Ovary (tissue), 9 donors: ENCODE measurements around the gene PRRT3. TPM values are rescaled to one million over a fixed set of nuclear protein-coding genes. Genes with fewer than 3 reads are reported as not detected.

ENCODE experiments used
- DNase-seq, 5 donors: peaks; one replicate each; pipeline ENCODE4 v3.0.0-alpha.2; 2019 to 2020
- H3K27ac ChIP-seq, 2 donors: fragments of 200-600 bp; one replicate each; pipeline versions ENCODE4 v1.5.1 to v1.8.0; 2019 to 2022
- H3K27me3 ChIP-seq: fragments of 200-600 bp; one replicate; pipeline ENCODE4 v1.8.0; 2022
- H3K36me3 ChIP-seq: fragments of 200-600 bp; sonication (generic); one replicate; pipeline ENCODE4 v1.5.1; 2019
- H3K4me1 ChIP-seq: one replicate; pipeline ENCODE4 v1.8.1; 2013; ENCODE audit warnings: mild to moderate bottlenecking, moderate library complexity; ENCODE audit not compliant: insufficient read depth
- H3K4me3 ChIP-seq: fragments of 200-600 bp; sonication (generic); one replicate; pipeline ENCODE4 v1.5.1; 2017
- H3K9me3 ChIP-seq, 2 donors: fragments of 200-600 bp in 1 of 2; sonication (generic) in 1 of 2; one replicate each; pipeline versions ENCODE4 v1.5.1 to v1.8.1; 2013 to 2019; ENCODE audit warnings: mild to moderate bottlenecking in 1 of 2, moderate library complexity in 1 of 2
- EP300 ChIP-seq: sonication (generic); formaldehyde crosslinking; IDR thresholded peaks from one replicate; pipeline ENCODE4 v1.6.1; 2017; ENCODE audit warnings: antibody characterized with exemption
- POLR2A ChIP-seq: fragments of 450-650 bp; IDR thresholded peaks from one replicate; pipeline ENCODE4 v1.6.1; 2017; ENCODE audit warnings: antibody characterized with exemption, mild to moderate bottlenecking, moderate library complexity
- WGBS, 3 donors: extraction: QIAGEN DNeasy Blood & Tissue Kit in 1 of 3; methylation state at CpG; one replicate each; pipeline versions ENCODE4 v1.1.5 to v1.1.7; 2013 to 2017; 5-methylcytosine and 5-hydroxymethylcytosine counted together
- intact Hi-C, 4 donors: fragments of 100-400 bp; cut with DNase I; formaldehyde crosslinking; loops; one replicate each; pipeline versions ENCODE4 v1.11.0 to v1.15.1; 2022 to 2023
- polyA plus RNA-seq, 2 donors: library from polyadenylated mRNA; stranded (reverse); fragments of 200-250 nt in 1 of 2; fragments of 350-450 nt in 1 of 2; fragmentation: Illumina TruSeq in 1 of 2; extraction: RNeasy Lipid Tissue Mini Kit (QIAGEN cat#74804) in 1 of 2; gene quantifications; one replicate each; pipeline ENCODE4 v1.2.3, GENCODE V29; 2013 to 2014
- total RNA-seq, 7 donors: library from RNA; depleted of rRNA in 2 of 7; stranded (reverse); fragments of >200 nt in 2 of 7; fragmentation: NEBNext Ultra II Directional in 3 of 7; extraction: Animal tissue kit (Norgen Biotek cat#: 25700) in 3 of 7; gene quantifications; one replicate each; pipeline versions ENCODE4 v1.1.0 to v1.2.4, GENCODE V29; 2016 to 2023
- TF ChIP-seq, protein P1 (sequence below), 3 donors: fragments of 450-650 bp in 2 of 3; fragments of 200-600 bp in 1 of 3; IDR thresholded peaks; one replicate each; pipeline versions ENCODE4 v1.5.1 to v1.8.0; 2016 to 2022; ENCODE audit warnings: antibody characterized with exemption in 3 of 3, mild to moderate bottlenecking in 1 of 3
- donor health status: DM: no; HTN: no; CAD: no; lungs with moderate emphysema.
- donor health status: DM: no; HTN: no; CAD: no.
- donor health status: Bipolar disorder and iron deficiency.
- donor health status: DM: yes; HTN: yes; CAD: no.
- donor health status: DM: no; HTN: no; CAD: no.
- donor health status: DM: yes; HTN: yes; CAD: no.

PRRT3 gene
- total and polyA plus RNA-seq, 9 donors, result 1.0 to 6.0 (median 1.9) TPM

DNA sequence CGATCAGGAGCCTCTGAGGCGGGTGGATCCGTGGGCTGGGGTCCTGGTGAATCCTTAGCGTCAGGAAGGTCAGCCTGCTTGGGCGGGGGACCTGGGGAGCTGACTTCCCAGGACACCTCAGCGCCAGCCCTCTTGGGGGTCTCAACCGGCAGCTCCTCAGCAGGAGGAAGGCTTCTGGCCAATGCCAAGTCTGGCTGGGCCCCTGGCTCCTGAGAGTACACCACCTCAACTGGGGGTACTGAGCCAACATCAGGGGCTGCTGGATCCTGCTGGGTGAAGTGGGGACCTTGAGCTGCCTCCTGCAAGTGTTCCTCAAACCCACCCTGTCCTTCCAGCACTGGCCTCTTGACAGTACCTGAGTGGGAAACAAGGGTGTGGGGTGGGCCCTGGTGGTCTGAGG lies 3.1 kb downstream of the PRRT3 start:
- intact Hi-C loops, result loop anchor here in 2 of 4 donors (10.0 kb wide), 2 partner anchors 66 to 104 kb away; partner anchors contain the start of gene RPUSD3 (in 1 of the 2)
- WGBS, 3 donors, result 85 to 96% (median 92%) methylated on average over 7 of the region's 7 CpGs
- Histone ChIP-seq H3K27me3 (no peaks in the 10 kb centered on the region), H3K4me3 (no peak overlapping the region), H3K27ac (no peak overlapping the region), H3K4me1 (peaks cover 7% of the 10 kb centered on the region), H3K36me3 (no peaks in the 10 kb centered on the region), H3K9me3 (no peaks in the 10 kb centered on the region)
- no peak for DNase-seq
- no peak for TF ChIP-seq EP300
- no peak for TF ChIP-seq POLR2A
- TF ChIP-seq, protein P1, sequence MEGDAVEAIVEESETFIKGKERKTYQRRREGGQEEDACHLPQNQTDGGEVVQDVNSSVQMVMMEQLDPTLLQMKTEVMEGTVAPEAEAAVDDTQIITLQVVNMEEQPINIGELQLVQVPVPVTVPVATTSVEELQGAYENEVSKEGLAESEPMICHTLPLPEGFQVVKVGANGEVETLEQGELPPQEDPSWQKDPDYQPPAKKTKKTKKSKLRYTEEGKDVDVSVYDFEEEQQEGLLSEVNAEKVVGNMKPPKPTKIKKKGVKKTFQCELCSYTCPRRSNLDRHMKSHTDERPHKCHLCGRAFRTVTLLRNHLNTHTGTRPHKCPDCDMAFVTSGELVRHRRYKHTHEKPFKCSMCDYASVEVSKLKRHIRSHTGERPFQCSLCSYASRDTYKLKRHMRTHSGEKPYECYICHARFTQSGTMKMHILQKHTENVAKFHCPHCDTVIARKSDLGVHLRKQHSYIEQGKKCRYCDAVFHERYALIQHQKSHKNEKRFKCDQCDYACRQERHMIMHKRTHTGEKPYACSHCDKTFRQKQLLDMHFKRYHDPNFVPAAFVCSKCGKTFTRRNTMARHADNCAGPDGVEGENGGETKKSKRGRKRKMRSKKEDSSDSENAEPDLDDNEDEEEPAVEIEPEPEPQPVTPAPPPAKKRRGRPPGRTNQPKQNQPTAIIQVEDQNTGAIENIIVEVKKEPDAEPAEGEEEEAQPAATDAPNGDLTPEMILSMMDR (IDR thresholded peaks at IDR 0.05), result no peak

DNA sequence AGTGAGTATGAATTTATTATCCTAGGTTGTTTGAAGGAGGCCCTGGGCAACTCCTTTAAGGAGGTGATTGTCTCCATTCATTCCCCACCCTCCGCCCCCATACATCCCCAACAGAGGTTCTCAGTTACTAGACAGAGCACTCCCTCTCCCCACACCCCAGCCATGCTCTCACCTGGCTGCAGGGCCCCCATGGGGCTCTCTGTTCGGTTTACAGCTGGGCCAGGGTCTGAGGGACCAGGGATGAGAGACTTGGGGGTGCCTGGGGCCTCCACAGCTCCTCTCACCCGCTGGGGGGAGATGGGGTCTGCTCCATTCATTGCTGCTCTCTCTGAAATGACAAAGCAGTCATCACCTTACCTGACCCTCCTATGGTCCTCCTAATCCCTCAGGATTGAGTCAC lies 3.6 kb downstream of the PRRT3 start:
- Histone ChIP-seq H3K27ac (no peak overlapping the region), H3K4me3 (no peak overlapping the region), H3K9me3 (no peaks in the 10 kb centered on the region), H3K4me1 (peaks cover 7% of the 10 kb centered on the region), H3K27me3 (no peaks in the 10 kb centered on the region), H3K36me3 (no peaks in the 10 kb centered on the region)
- no peak for DNase-seq
- no peak for TF ChIP-seq EP300
- no peak for TF ChIP-seq POLR2A
- TF ChIP-seq, protein P1 (IDR thresholded peaks at IDR 0.05), result no peak
- intact Hi-C loops, result loop anchor here in 2 of 4 donors (10.0 kb wide), 2 partner anchors 66 to 104 kb away; partner anchors contain the start of gene RPUSD3 (in 1 of the 2)
- 84 to 89% (median 87%) methylated on average over 3 of the region's 3 CpGs for WGBS, 3 donors

DNA sequence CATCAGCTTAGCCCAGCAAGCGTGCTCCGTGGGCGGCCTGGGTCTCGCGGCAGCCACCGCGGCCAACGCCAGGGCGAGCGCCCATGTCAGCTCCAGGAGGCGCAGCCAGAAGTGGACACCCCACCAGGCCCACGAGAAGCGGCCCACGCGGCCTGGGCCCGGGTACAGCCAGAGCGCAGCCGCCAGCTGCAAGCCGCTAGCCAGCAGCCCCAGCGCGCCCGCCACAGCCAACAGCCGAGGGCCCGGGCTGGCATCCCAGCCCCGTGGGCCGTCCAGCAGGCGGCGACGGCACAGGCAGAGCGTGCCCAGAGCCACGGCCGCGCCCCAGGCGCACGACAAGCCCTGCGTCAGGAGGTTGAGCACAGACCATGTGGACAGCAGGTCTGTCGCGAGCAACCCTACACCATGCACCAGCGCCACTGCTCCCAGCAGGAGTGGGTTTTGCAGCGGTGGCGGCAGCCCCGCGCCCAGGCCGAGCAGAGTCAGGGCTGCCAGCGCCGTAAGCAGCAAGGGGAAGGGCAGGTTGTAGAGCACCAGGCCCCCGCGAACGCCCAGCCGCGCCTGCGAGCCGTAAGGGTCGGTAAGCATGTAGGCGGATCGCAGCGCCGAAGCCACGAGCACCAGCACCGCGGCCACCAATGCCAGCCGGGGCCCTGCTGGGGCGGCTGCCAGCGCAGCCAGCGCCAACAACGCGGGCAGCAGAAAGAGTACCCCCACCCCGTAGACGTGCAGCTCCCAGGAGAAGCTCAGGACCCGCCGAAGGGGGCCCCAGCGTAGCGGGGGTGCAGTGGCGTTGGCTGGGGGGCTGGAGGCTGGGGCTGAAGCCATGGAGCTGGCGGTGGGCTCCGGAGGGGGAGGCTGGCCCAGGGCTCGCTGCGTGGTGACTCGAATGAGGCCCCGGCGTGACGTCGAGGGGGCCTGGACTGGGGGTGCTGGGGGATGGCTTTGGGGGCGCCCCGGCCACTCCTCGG lies 4.9 kb downstream of the PRRT3 start:
- TF ChIP-seq, protein P1 (IDR thresholded peaks at IDR 0.05), result peak in 2 of 3 donors; percentile 54 to 59
- no peak for TF ChIP-seq EP300
- no peaks in the 10 kb centered on the region for H3K27me3 ChIP-seq
- H3K4me3 ChIP-seq, result peak overlapping the region; percentile 66
- peaks cover 6% of the 10 kb centered on the region for H3K4me1 ChIP-seq
- DNase-seq, result peak; percentile 62 to 77 (median 67)
- 16 to 34% (median 17%) methylated on average over 36 to 86 of the region's 86 CpGs for WGBS, 3 donors
- H3K36me3 ChIP-seq, result no peaks in the 10 kb centered on the region
- H3K9me3 ChIP-seq, result no peaks in the 10 kb centered on the region
- intact Hi-C loops, result loop anchor here in 2 of 4 donors (2.0 to 10.0 kb wide), 3 partner anchors 15 to 103 kb away; partner anchors contain the start of genes CRELD1 (in 1 of the 2) and RPUSD3 (in 1 of the 2)
- peak overlapping the region; percentile 11 to 57 for H3K27ac ChIP-seq

DNA sequence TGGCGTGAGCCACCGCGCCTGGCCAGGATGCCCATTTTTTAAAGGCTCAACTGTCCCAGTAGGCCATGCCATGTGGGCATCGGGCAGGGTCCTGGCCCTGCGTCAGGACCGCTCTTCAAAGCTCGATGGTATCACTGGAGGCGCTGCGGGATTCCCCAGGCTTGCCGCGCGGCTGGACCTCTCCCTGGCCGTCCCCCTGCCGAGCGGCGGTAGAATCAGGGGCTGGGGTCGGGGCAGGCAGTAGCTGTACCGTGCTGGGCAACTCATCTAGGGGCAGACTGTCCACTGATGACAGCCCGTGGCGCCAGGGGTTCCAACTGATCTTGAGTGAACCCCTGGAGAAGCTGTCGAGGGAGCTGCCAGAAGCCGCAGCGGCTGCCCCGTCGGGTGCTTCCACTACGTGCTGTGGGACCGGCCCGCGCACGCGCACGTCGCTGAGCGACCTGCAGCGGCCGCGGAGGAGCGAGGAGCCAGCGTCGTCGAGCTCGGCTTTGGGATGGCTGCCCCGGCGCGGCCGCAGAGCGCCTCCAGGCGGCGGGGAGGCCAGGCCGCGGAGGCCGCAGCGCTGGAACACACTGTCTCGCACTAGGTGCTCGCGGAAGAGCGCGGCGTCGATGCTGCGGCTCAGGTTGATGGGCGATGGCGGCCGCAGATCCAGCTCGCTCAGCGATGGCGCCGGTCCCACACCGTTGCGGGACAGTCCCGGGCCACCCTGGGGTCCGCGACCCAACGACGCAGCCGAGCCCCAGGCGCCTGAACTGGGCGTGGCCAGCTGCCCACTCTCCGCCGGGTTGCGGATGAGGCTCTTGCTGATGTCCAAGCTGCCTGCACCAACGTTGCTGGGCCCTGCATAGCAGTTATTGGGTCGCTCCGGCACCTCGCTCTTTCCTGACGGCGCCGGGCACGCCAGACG lies 5.8 kb downstream of the PRRT3 start:
- TF ChIP-seq EP300 (no peak), POLR2A (peak; percentile 38)
- TF ChIP-seq, protein P1 (IDR thresholded peaks at IDR 0.05), result peak; percentile 56 to 87 (median 82)
- intact Hi-C loops, result loop anchor here in 2 of 4 donors (2.0 to 10.0 kb wide), 3 partner anchors 14 to 102 kb away; partner anchors contain the start of genes CRELD1 (in 1 of the 2) and RPUSD3 (in 1 of the 2)
- WGBS, 3 donors, result 2 to 8% (median 4%) methylated on average over 85 to 90 of the region's 90 CpGs
- DNase-seq, result peak; percentile 88 to 94 (median 89)
- peak overlapping the region; percentile 66 for H3K4me3 ChIP-seq
- H3K27ac ChIP-seq, result peak overlapping the region; percentile 11 to 57
- H3K36me3 ChIP-seq, result no peaks in the 10 kb centered on the region
- H3K9me3 ChIP-seq, result no peaks in the 10 kb centered on the region
- peaks cover 5% of the 10 kb centered on the region for H3K4me1 ChIP-seq
- no peaks in the 10 kb centered on the region for H3K27me3 ChIP-seq
